HCT116 (cell line): ENCODE results near the gene SELP. TPM values are rescaled to one million over a fixed set of nuclear protein-coding genes. Genes with fewer than 3 reads are reported as not detected.

Experiments used
- ATAC-seq: fragments of 200-7000 bp; cut with Tn5 transposase; 2 replicates; pipeline ENCODE4 v1.9.1; 2020; ENCODE audit warnings: mild to moderate bottlenecking, moderate library complexity
- Bru-seq: library from RNA; stranded (reverse); fragments of 400-500 nt; gene quantifications from one replicate; lab custom pipeline; 2021; lab: Mats Ljungman, UMichigan
- BruChase-seq, 2 experiments: library from RNA; stranded (reverse); fragments of 400-500 nt; gene quantifications; one replicate each; lab custom pipeline; 2021; lab: Mats Ljungman, UMichigan
- BruUV-seq: library from RNA; stranded (reverse); fragments of 400-500 nt; replicated peaks from 2 replicates; lab custom pipeline; 2021; lab: Mats Ljungman, UMichigan
- CTCF ChIA-PET: fragments of 300-600 bp; sonication (Branson Sonifier 250); formaldehyde crosslinking; loops from one replicate; lab custom pipeline; 2021; ENCODE audit warnings: antibody characterized with exemption; lab: Charles Lee
- POLR2A ChIA-PET: fragments of 300-600, 350-600 bp; sonication (Branson Sonifier 250); formaldehyde crosslinking; loops from one replicate; lab custom pipeline; 2021; ENCODE audit warnings: antibody characterized with exemption; lab: Charles Lee
- RAD21 ChIA-PET, 2 experiments: fragments of 300-600 bp; sonication (Branson Sonifier 250); formaldehyde crosslinking; loops; one replicate each; lab custom pipeline; 2023; ENCODE audit warnings: low total read pairs in 2 of 2; ENCODE audit not compliant: uncharacterized antibody in 2 of 2, unreplicated experiment in 2 of 2, low non-redundant PET in 1 of 2; lab: Charles Lee
- DNase-seq: peaks from one replicate; pipeline ENCODE4 v3.0.0-alpha.2; 2010; ENCODE audit warnings: low read depth, low spot score
- H2AFZ ChIP-seq: fragments of 200-600 bp; shearing (Covaris generic), sonication (generic); 2 replicates; pipeline ENCODE4 v1.6.1; 2017; ENCODE audit warnings: low read depth, mixed run types, mixed read lengths, antibody characterized with exemption, low read length; ENCODE audit not compliant: poor library complexity, severe bottlenecking
- H3K27ac ChIP-seq: 2 replicates; pipeline ENCODE4 v1.5.1; 2012; ENCODE audit warnings: low read depth, low read length
- H3K27me3 ChIP-seq: fragments of 200-600 bp; sonication (generic); 2 replicates; pipeline ENCODE4 v1.6.1; 2016; ENCODE audit warnings: mixed run types, low read length, mixed read lengths; ENCODE audit not compliant: insufficient read depth
- H3K36me3 ChIP-seq, 2 experiments: fragments of 200-500 bp in 1 of 2; fragments of 200-600 bp in 1 of 2; sonication (Bioruptor generic) in 1 of 2; sonication (generic) in 1 of 2; 2 replicates each; pipeline versions ENCODE4 v1.5.1 to v1.6.1; 2014 to 2016; ENCODE audit warnings: low read length in 2 of 2, inconsistent platforms in 1 of 2, mixed read lengths in 1 of 2, mixed run types in 1 of 2; ENCODE audit not compliant: insufficient read depth in 2 of 2, control insufficient read depth in 1 of 2
- H3K4me1 ChIP-seq, 2 experiments: fragments of 200-600 bp in 1 of 2; sonication (generic) in 1 of 2; 2 replicates each; pipeline versions ENCODE4 v1.5.1 to v1.6.1; 2012 to 2017; ENCODE audit warnings: low read length in 2 of 2, inconsistent platforms in 1 of 2, mild to moderate bottlenecking in 1 of 2, mixed read lengths in 1 of 2, mixed run types in 1 of 2, moderate library complexity in 1 of 2; ENCODE audit not compliant: insufficient read depth in 2 of 2, control insufficient read depth in 1 of 2
- H3K4me2 ChIP-seq: fragments of 200-600 bp; sonication (generic); 2 replicates; pipeline ENCODE4 v1.6.1; 2017; ENCODE audit warnings: mixed run types, low read length, mixed read lengths
- H3K4me3 ChIP-seq, 2 experiments: fragments of 200-600 bp in 1 of 2; sonication (generic) in 1 of 2; replicated peaks in 1 of 2; 2 replicates each; pipeline ENCODE4 v1.5.1; 2011 to 2016; ENCODE audit warnings: low read length in 2 of 2, control low read depth in 1 of 2, low read depth in 1 of 2, mild to moderate bottlenecking in 1 of 2, mixed read lengths in 1 of 2, mixed run types in 1 of 2
- H3K79me2 ChIP-seq: fragments of 200-600 bp; sonication (generic); 2 replicates; pipeline ENCODE4 v1.6.1; 2017; ENCODE audit warnings: mild to moderate bottlenecking, mixed run types, low read length, moderate library complexity, mixed read lengths; ENCODE audit not compliant: insufficient read depth
- H3K9ac ChIP-seq: fragments of 200-600 bp; sonication (generic); 2 replicates; pipeline ENCODE4 v1.6.1; 2016; ENCODE audit warnings: low read length, mixed read lengths
- H3K9me2 ChIP-seq: fragments of 200-600 bp; sonication (generic), shearing (Covaris generic); 2 replicates; pipeline ENCODE4 v1.6.1; 2017; ENCODE audit warnings: mixed run types, mild to moderate bottlenecking, moderate library complexity; ENCODE audit not compliant: insufficient read depth
- H3K9me3 ChIP-seq, 2 experiments: fragments of 200-500 bp in 1 of 2; fragments of 200-600 bp in 1 of 2; sonication (Bioruptor generic) in 1 of 2; sonication (generic) in 1 of 2; 2 replicates each; pipeline ENCODE4 v1.6.1; 2014 to 2017; ENCODE audit warnings: low read length in 2 of 2, mixed read lengths in 2 of 2, inconsistent platforms in 1 of 2, low read depth in 1 of 2, mild to moderate bottlenecking in 1 of 2, mixed run types in 1 of 2, moderate library complexity in 1 of 2; ENCODE audit not compliant: control insufficient read depth in 1 of 2, insufficient read depth in 1 of 2
- H4K20me1 ChIP-seq: fragments of 200-600 bp; sonication (generic), shearing (Covaris generic); 2 replicates; pipeline ENCODE4 v1.6.1; 2017; ENCODE audit warnings: mixed run types, mild to moderate bottlenecking, moderate library complexity; ENCODE audit not compliant: insufficient read depth
- ATF3 ChIP-seq: IDR thresholded peaks from 2 replicates; pipeline ENCODE4 v1.6.1; 2012
- CEBPB ChIP-seq: IDR thresholded peaks from 2 replicates; pipeline ENCODE4 v1.6.1; 2012; ENCODE audit warnings: low read depth
- CTCF ChIP-seq, 3 experiments: fragments of 200-600 bp in 1 of 3; sonication (generic) in 1 of 3; IDR thresholded peaks in 2 of 3; conservative IDR thresholded peaks in 1 of 3; 2 replicates each; pipeline ENCODE4 v1.5.1; 2012 to 2017; ENCODE audit warnings: low read depth in 2 of 3, low read length in 2 of 3, antibody characterized with exemption in 1 of 3, borderline replicate concordance in 1 of 3, control low read depth in 1 of 3, mild to moderate bottlenecking in 1 of 3, mixed read lengths in 1 of 3, mixed run types in 1 of 3, moderate library complexity in 1 of 3; ENCODE audit not compliant: insufficient read depth in 1 of 3
- EGR1 ChIP-seq: IDR thresholded peaks from 2 replicates; pipeline ENCODE4 v1.6.1; 2012; ENCODE audit warnings: low read depth
- ELF1 ChIP-seq: IDR thresholded peaks from 2 replicates; pipeline ENCODE4 v1.6.1; 2012; ENCODE audit warnings: low read depth, borderline replicate concordance
- EZH2phosphoT487 ChIP-seq: fragments of 200-600 bp; IDR thresholded peaks from 2 replicates; pipeline ENCODE4 v1.6.1; 2018; ENCODE audit warnings: antibody characterized with exemption, borderline replicate concordance
- FOSL1 ChIP-seq: IDR thresholded peaks from 2 replicates; pipeline ENCODE4 v1.6.1; 2012; ENCODE audit warnings: low read depth
- MAX ChIP-seq: IDR thresholded peaks from 2 replicates; pipeline ENCODE4 v1.6.1; 2012
- SIN3A ChIP-seq: IDR thresholded peaks from 2 replicates; pipeline ENCODE4 v1.6.1; 2012; ENCODE audit warnings: low read depth
- SP1 ChIP-seq: IDR thresholded peaks from 2 replicates; pipeline ENCODE4 v1.6.1; 2012; ENCODE audit warnings: low read depth
- SRF ChIP-seq: IDR thresholded peaks from 2 replicates; pipeline ENCODE4 v1.6.1; 2012; ENCODE audit warnings: low read depth
- YY1 ChIP-seq: IDR thresholded peaks from 2 replicates; pipeline ENCODE4 v1.6.1; 2011; ENCODE audit warnings: low read length, low read depth, moderate library complexity, mild to moderate bottlenecking; ENCODE audit not compliant: insufficient replicate concordance; ENCODE audit errors: extremely low read depth
- ZBTB33 ChIP-seq: IDR thresholded peaks from 2 replicates; pipeline ENCODE4 v1.6.1; 2011; ENCODE audit warnings: mild to moderate bottlenecking, low read length, moderate library complexity; ENCODE audit not compliant: insufficient replicate concordance; ENCODE audit errors: extremely low read depth
- ZFX ChIP-seq: fragments of 450-650 bp; IDR thresholded peaks from 2 replicates; pipeline ENCODE4 v1.6.1; 2017
- ZNF274 ChIP-seq: fragments of 200-500 bp; sonication (Bioruptor generic); IDR thresholded peaks from 2 replicates; pipeline ENCODE4 v1.6.1; 2014; ENCODE audit warnings: mild to moderate bottlenecking, low read depth, low read length, inconsistent platforms
- intact Hi-C: fragments of 100-400 bp; cut with micrococcal nuclease; formaldehyde crosslinking; loops from 2 replicates; pipeline ENCODE4 v1.10.0; 2022
- long read RNA-seq: library from polyadenylated mRNA; unstranded; transcript quantifications from one replicate; pipeline ENCODE4 v2.0.0, GENCODE V29; 2021; ENCODE audit not compliant: unreplicated experiment
- polyA plus RNA-seq: library from polyadenylated mRNA; unstranded; fragments of >200 nt; gene quantifications from 2 replicates; pipeline ENCODE4 v1.2.1, GENCODE V29; 2012; ENCODE audit warnings: missing spikeins
- total RNA-seq: library from RNA; stranded (reverse); gene quantifications from one replicate; pipeline ENCODE4 v1.2.1, GENCODE V29; 2021; ENCODE audit not compliant: unreplicated experiment

Gene SELP
- total RNA-seq: not detected
- not detected in 2 replicates for polyA plus RNA-seq
- Bru-seq, nascent RNA: percentile 7 among the genes with signal in this experiment
- not detected for BruChase-seq, experiment 1, labeled RNA remaining after a 6-hour chase
- percentile 2 among the genes with signal in this experiment for BruChase-seq, experiment 2, labeled RNA remaining after a 2-hour chase
- long read RNA-seq: 0 reads

GRCh38 chr1:169630006-169630405, at the start of gene SELP:
SELP (minus strand) TSS chr1:169630124; CDS start chr1:169630074, 50 bp downstream.
- intact Hi-C loops: no loop called here

More at GRCh38 chr1:169630006-169630405, at the start of gene SELP:
- CTCF ChIA-PET: no interaction called here
- Histone ChIP-seq H3K36me3 (no peaks in the 10 kb centered on the region), H3K4me3 (no peak within 1 kb of the TSS), H4K20me1 (no peaks in the 10 kb centered on the region), H3K9me3 (peaks cover 0 to 10% of the 10 kb centered on the region in 2 experiments; a peak in 1 of 4 replicates), H3K79me2 (no peaks in the 10 kb centered on the region), H3K9me2 (no peaks in the 10 kb centered on the region), H3K27me3 (no peaks in the 10 kb centered on the region), H3K4me1 (no peaks in the 10 kb centered on the region), H3K4me2 (no peak within 1 kb of the TSS), H3K9ac (no peak within 1 kb of the TSS), H2AFZ (no peak within 1 kb of the TSS), H3K27ac (no peak within 1 kb of the TSS)
- RAD21 ChIA-PET: no interaction called here
- POLR2A ChIA-PET: no interaction called here
- ATAC-seq: no peak
- TF ChIP-seq MAX: no peak
- no peak for TF ChIP-seq SIN3A
- no peak for TF ChIP-seq ZBTB33
- TF ChIP-seq SP1: no peak
- no peak for TF ChIP-seq CEBPB
- TF ChIP-seq ATF3: no peak
- TF ChIP-seq FOSL1: no peak
- no peak for TF ChIP-seq ELF1
- no peak for TF ChIP-seq ZNF274
- TF ChIP-seq CTCF (IDR thresholded peaks at IDR 0.05 in 2 of 3, conservative IDR thresholded peaks at IDR 0.05 in 1 of 3; ENCODE audit: borderline replicate concordance in 1 of 3, insufficient read depth in 1 of 3, low read depth in 2 of 3, low read length in 2 of 3): no peak
- TF ChIP-seq YY1: no peak
- TF ChIP-seq SRF: no peak
- no peak for TF ChIP-seq EGR1
- TF ChIP-seq ZFX: no peak
- no peak for TF ChIP-seq EZH2phosphoT487
- DNase-seq: no peak
- no TSS peak for BruUV-seq
